SK-N-SH (cell line): ENCODE data around the gene PEX1. TPM values are rescaled to one million over a fixed set of nuclear protein-coding genes. Genes with fewer than 3 reads are reported as not detected.
"Not testable (repeated sequence)": the region's sequence is repeated elsewhere in the genome, so short reads cannot be mapped to it uniquely, and the experiment has no call there.

Experiments used
- CTCF ChIA-PET: fragments of 300-600, 350-600 bp; formaldehyde crosslinking; extraction: SDS; loops from one replicate; lab custom pipeline; 2021; lab: Yijun Ruan, JAX
- POLR2A ChIA-PET: fragments of 350-600 bp; sonication (Branson Sonifier 250); formaldehyde crosslinking; extraction: SDS; loops from one replicate; lab custom pipeline; 2020; ENCODE audit warnings: antibody characterized with exemption, inconsistent platforms; lab: Yijun Ruan, JAX
- DNase-seq: peaks from one replicate; pipeline ENCODE4 v3.0.0; 2012
- H2AFZ ChIP-seq: fragments of 200-600 bp; sonication (generic); 2 replicates; pipeline ENCODE4 v1.8.1; 2016; ENCODE audit warnings: antibody characterized with exemption, mild to moderate bottlenecking, low read depth
- H3F3A ChIP-seq: fragments of 200-600 bp; sonication (generic); replicated peaks from 2 replicates; pipeline ENCODE3; 2016; ENCODE audit warnings: antibody characterized with exemption, mild to moderate bottlenecking; ENCODE audit not compliant: insufficient read depth
- H3K27ac ChIP-seq, 2 experiments: fragments of 200-500 bp in 1 of 2; fragments of 200-600 bp in 1 of 2; sonication (Bioruptor generic) in 1 of 2; sonication (generic), shearing (Covaris generic) in 1 of 2; 2 replicates each; pipeline versions ENCODE4 v1.5.1 to v1.6.1; 2014 to 2016; ENCODE audit warnings: low read depth in 2 of 2, inconsistent platforms in 1 of 2, low read length in 1 of 2, mild to moderate bottlenecking in 1 of 2, mixed read lengths in 1 of 2
- H3K27me3 ChIP-seq: fragments of 200-600 bp; sonication (generic), shearing (Covaris generic); 2 replicates; pipeline ENCODE4 v1.6.1; 2016; ENCODE audit warnings: mixed run types; ENCODE audit not compliant: insufficient read depth
- H3K36me3 ChIP-seq, 2 experiments: fragments of 200-500 bp in 1 of 2; fragments of 200-600 bp in 1 of 2; sonication (Bioruptor generic) in 1 of 2; sonication (generic) in 1 of 2; replicated peaks in 1 of 2; 2 replicates each; pipeline versions ENCODE3 to v1.5.1; 2014 to 2016; ENCODE audit warnings: low read length in 1 of 2, mild to moderate bottlenecking in 1 of 2; ENCODE audit not compliant: insufficient read depth in 2 of 2, control insufficient read depth in 1 of 2
- H3K4me1 ChIP-seq, 2 experiments: fragments of 200-500 bp in 1 of 2; fragments of 200-600 bp in 1 of 2; sonication (Bioruptor generic) in 1 of 2; sonication (generic), shearing (Covaris generic) in 1 of 2; 2 replicates each; pipeline versions ENCODE4 v1.5.1 to v1.6.1; 2014 to 2016; ENCODE audit warnings: low read depth in 1 of 2, low read length in 1 of 2, mixed run types in 1 of 2; ENCODE audit not compliant: insufficient read depth in 2 of 2, control insufficient read depth in 1 of 2
- H3K4me2 ChIP-seq: fragments of 200-600 bp; sonication (generic), shearing (Covaris generic); 2 replicates; pipeline ENCODE4 v1.6.1; 2017; ENCODE audit warnings: mixed run types
- H3K4me3 ChIP-seq, 2 experiments: fragments of 200-500 bp in 1 of 2; fragments of 200-600 bp in 1 of 2; sonication (Bioruptor generic) in 1 of 2; sonication (generic), shearing (Covaris generic) in 1 of 2; 2 replicates each; pipeline versions ENCODE4 v1.5.1 to v1.8.1; 2014 to 2016; ENCODE audit warnings: low read depth in 2 of 2, inconsistent platforms in 1 of 2, low read length in 1 of 2, mild to moderate bottlenecking in 1 of 2, mixed read lengths in 1 of 2, moderate library complexity in 1 of 2
- H3K79me2 ChIP-seq: fragments of 200-600 bp; sonication (generic); 2 replicates; pipeline ENCODE4 v1.8.1; 2017; ENCODE audit warnings: mild to moderate bottlenecking; ENCODE audit not compliant: insufficient read depth
- H3K9ac ChIP-seq: fragments of 200-600 bp; sonication (generic); 2 replicates; pipeline ENCODE4 v1.6.1; 2017; ENCODE audit warnings: mixed run types
- H3K9me2 ChIP-seq: fragments of 200-600 bp; sonication (generic); 2 replicates; pipeline ENCODE4 v1.6.1; 2017; ENCODE audit warnings: mixed run types
- H3K9me3 ChIP-seq: fragments of 200-600 bp; sonication (generic); 2 replicates; pipeline ENCODE4 v1.6.1; 2017; ENCODE audit warnings: mixed run types, mild to moderate bottlenecking, moderate library complexity
- H4K20me1 ChIP-seq: fragments of 200-600 bp; sonication (generic); 2 replicates; pipeline ENCODE4 v1.6.1; 2017; ENCODE audit warnings: mild to moderate bottlenecking, mixed run types; ENCODE audit not compliant: insufficient read depth
- CHD2 ChIP-seq: fragments of 150-350 bp; IDR thresholded peaks from 2 replicates; pipeline ENCODE4 v1.6.1; 2018; ENCODE audit warnings: low read length; ENCODE audit not compliant: partially characterized antibody
- EP300 ChIP-seq, 2 experiments: IDR thresholded peaks; 2 replicates each; pipeline versions ENCODE4 v1.4.0 to v1.6.1; 2012; ENCODE audit warnings: borderline replicate concordance in 1 of 2, low read depth in 1 of 2, low read length in 1 of 2
- GABPA ChIP-seq: IDR thresholded peaks from 2 replicates; pipeline ENCODE4 v1.4.0; 2012; ENCODE audit warnings: low read depth, mild to moderate bottlenecking
- MEF2A ChIP-seq: IDR thresholded peaks from 2 replicates; pipeline ENCODE4 v1.4.0; 2012; ENCODE audit warnings: low read depth, borderline replicate concordance
- MXI1 ChIP-seq: IDR thresholded peaks from 2 replicates; pipeline ENCODE4 v1.6.1; 2012; ENCODE audit warnings: mild to moderate bottlenecking, low read depth, low read length, improper control_type of control experiment
- PBX3 ChIP-seq: IDR thresholded peaks from 2 replicates; pipeline ENCODE4; 2012
- RAD21 ChIP-seq: IDR thresholded peaks from 2 replicates; pipeline ENCODE4 v1.6.1; 2012; ENCODE audit warnings: mild to moderate bottlenecking, low read length
- REST ChIP-seq: IDR thresholded peaks from 2 replicates; pipeline ENCODE4 v1.6.1; 2012; ENCODE audit warnings: mild to moderate bottlenecking, low read depth, low read length, moderate library complexity
- RFX5 ChIP-seq: IDR thresholded peaks from 2 replicates; pipeline ENCODE4 v1.6.1; 2012; ENCODE audit warnings: mild to moderate bottlenecking, improper control_type of control experiment, low read length
- SMC3 ChIP-seq: IDR thresholded peaks from 2 replicates; pipeline ENCODE4 v1.6.1; 2012; ENCODE audit warnings: low read depth, low read length, improper control_type of control experiment
- TAF1 ChIP-seq: IDR thresholded peaks from 2 replicates; pipeline ENCODE4 v1.6.1; 2012; ENCODE audit warnings: low read depth, mild to moderate bottlenecking, low read length, moderate library complexity, borderline replicate concordance
- TEAD4 ChIP-seq: IDR thresholded peaks from 2 replicates; pipeline ENCODE4 v1.4.0; 2012; ENCODE audit warnings: mild to moderate bottlenecking, borderline replicate concordance; ENCODE audit not compliant: insufficient read depth
- USF2 ChIP-seq: fragments of 150-350 bp; IDR thresholded peaks from 2 replicates; pipeline ENCODE4 v1.6.1; 2017; ENCODE audit warnings: antibody characterized with exemption, low read length, low read depth, borderline replicate concordance
- YY1 ChIP-seq: IDR thresholded peaks from 2 replicates; pipeline ENCODE4 v1.4.0; 2012; ENCODE audit warnings: low read depth, mild to moderate bottlenecking
- ZBTB33 ChIP-seq: IDR thresholded peaks from 2 replicates; pipeline ENCODE4 v1.4.0; 2012; ENCODE audit warnings: low read depth, borderline replicate concordance
- WGBS: methylation state at CpG from one replicate; pipeline ENCODE4 v1.1.6; 2017; ENCODE audit warnings: low lambda C conversion rate; 5-methylcytosine and 5-hydroxymethylcytosine counted together
- polyA plus RNA-seq, 3 experiments: library from polyadenylated mRNA; depleted of rRNA; stranded (reverse); fragments of >200 nt; gene quantifications; 2 replicates each; pipeline ENCODE4 v1.2.3, GENCODE V29; 2012

The PEX1 gene
- polyA plus RNA-seq, 1 of the 3 experiments (the other 2 are of a cell fraction), result 16.0 TPM

- H3F3A ChIP-seq, result peaks cover 6% of the 10 kb centered on the region
- no peaks in the 10 kb centered on the region for H3K27me3 ChIP-seq
- no peak overlapping the region for H2AFZ ChIP-seq
- no peak for TF ChIP-seq TAF1
- TF ChIP-seq USF2, result no peak
- TF ChIP-seq MEF2A, result no peak
- no peak for TF ChIP-seq CHD2
- TF ChIP-seq ZBTB33, result no peak
- no peak for TF ChIP-seq REST
- TF ChIP-seq GABPA, result no peak
- no peak for TF ChIP-seq RAD21
- TF ChIP-seq EP300 (IDR thresholded peaks at IDR 0.05; ENCODE audit: borderline replicate concordance in 1 of 2, low read depth in 1 of 2, low read length in 1 of 2), result no peak
- TF ChIP-seq RFX5, result no peak
- TF ChIP-seq TEAD4, result no peak
- no peak for TF ChIP-seq MXI1
- no peak for TF ChIP-seq SMC3
- no peak for TF ChIP-seq PBX3
- no peak for TF ChIP-seq YY1
- TF ChIP-seq, all 33 proteins: peak for 0
- no peak for DNase-seq
- 91% methylated on average over 2 of the region's 2 CpGs for WGBS
- Histone ChIP-seq H3K4me2 (no peak overlapping the region), H3K9me3 (no peaks in the 10 kb centered on the region), H3K9me2 (no peaks in the 10 kb centered on the region; the same call in 1 of the 2 replicates), H3K36me3 (peaks cover 41 to 48% of the 10 kb centered on the region in 2 experiments), H3K79me2 (no peaks in the 10 kb centered on the region), H3K27ac (no peak overlapping the region), H3K9ac (no peak overlapping the region), H4K20me1 (no peaks in the 10 kb centered on the region), H3K4me3 (no peak overlapping the region), H3K4me1 (no peaks in the 10 kb centered on the region)
- POLR2A ChIA-PET, result no interaction called here
- CTCF ChIA-PET, result interaction anchor here (0.9 kb wide), 1 partner anchor 13 kb away, joined by 3 read pairs; no protein-coding TSS in a partner anchor
Observed at GRCh38 chr7:92485267-92485892, 42.9 kb downstream of the PEX1 start.

- H3K9me3 ChIP-seq, H3K27me3 ChIP-seq, H3K27ac ChIP-seq, H4K20me1 ChIP-seq, DNase-seq, H3F3A ChIP-seq, POLR2A ChIA-PET, H3K9me2 ChIP-seq, H3K79me2 ChIP-seq, H3K4me1 ChIP-seq, H2AFZ ChIP-seq, H3K9ac ChIP-seq, H3K4me3 ChIP-seq, H3K4me2 ChIP-seq: not testable (repeated sequence)
- peaks cover 31 to 38% of the 10 kb centered on the region in 2 experiments for H3K36me3 ChIP-seq
- CTCF ChIA-PET, result interaction anchor here (1.3 kb wide), 1 partner anchor 23 kb away, joined by 3 read pairs; no protein-coding TSS in a partner anchor
- 94% methylated on average over 6 of the region's 6 CpGs for WGBS
Observed at GRCh38 chr7:92484226-92484625, 44.1 kb downstream of the PEX1 start.
